M059J (cell line): Measurements from ENCODE around the gene POLR2L. TPM values are rescaled to one million over a fixed set of nuclear protein-coding genes. Genes with fewer than 3 reads are reported as not detected.

Experiments
- DNase-seq: peaks from one replicate; pipeline ENCODE4 v3.0.0-alpha.2; 2012; ENCODE audit warnings: low read depth
- total RNA-seq: library from RNA; depleted of rRNA; stranded (reverse); fragments of >200 nt; shearing (Covaris generic); gene quantifications from 2 replicates; pipeline ENCODE4 v1.2.3, GENCODE V29; 2014

Gene POLR2L
- total RNA-seq, 1 experiment from 2014 or later: 147 TPM

DNA sequence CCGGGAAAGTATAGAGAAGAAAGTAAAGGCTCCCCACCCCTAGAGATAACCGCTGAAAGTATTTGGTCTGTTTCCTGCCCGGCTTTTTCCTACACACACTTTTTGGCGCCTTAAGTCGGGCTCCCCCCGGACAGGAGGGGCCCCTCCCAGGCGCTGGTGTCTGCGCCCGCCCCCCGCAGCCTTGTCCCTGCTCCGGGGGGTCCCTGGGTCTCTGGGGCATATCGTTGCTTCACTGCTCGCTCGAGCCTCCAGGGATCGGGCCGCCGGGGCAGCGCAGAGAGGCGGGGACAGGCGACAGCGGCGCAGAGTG lies 15.5 kb downstream of the POLR2L start:
- DNase-seq: no peak

DNA sequence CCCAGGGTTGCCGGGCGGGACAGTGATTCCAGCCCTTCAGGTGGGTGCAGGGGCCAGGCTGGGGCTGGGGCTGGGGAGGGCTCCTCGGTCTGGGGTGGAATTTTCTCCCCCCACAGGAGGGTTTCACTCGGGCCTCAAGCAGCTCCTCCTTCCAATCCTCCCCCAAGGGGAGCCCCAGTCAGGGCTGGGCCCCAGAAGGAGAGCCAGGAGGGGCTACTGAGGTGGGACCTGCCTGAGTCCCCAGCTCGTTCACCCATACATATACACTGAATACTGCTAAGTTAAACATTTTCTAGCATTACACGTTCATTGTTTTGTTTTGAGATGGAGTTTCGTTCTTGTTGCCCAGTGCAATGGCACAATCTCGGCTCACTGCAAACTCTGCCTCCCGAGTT lies 16.1 kb downstream of the POLR2L start:
- no peak for DNase-seq

DNA sequence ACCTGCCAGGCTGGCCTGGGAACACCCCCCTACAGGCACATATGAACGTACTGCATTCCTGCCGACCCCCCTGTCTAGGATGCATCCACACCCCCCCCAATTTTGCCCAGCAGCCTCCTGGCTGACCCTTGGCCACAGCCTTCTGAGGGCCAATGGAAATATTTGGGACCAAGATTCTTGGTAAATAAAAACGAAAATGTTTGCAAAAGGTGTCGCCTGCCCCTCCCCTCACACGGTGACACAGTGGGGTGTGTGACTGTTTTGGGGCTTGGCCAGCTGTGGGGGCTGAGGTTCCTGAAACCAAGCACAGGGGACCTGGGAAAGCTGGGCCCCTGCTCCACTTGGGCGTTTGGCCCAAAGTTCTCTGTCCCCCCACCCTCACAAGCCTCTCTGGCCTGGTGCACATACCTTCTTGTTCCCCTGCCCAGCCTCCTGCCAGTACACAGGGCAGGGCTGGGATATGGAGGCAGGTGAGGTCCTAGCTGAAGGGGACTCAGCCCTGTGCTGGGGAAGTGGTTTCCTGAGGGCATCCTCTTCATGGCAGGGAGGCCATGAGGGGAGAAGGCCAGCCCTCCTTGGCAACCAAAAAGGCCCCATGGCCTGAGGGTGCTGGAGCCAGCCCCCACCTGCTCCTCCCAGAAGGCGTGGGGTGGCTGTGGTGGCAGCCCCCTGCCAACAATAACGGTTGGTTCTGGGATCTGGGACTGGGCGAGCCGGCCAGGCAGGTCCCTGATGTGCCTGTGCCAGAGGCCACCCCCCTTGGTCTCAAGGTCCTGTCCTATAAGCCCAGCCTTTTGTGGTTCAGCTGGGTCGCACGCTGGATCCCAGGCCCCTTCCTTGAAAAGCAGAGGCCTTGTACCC lies 16.7 kb downstream of the POLR2L start:
- peak; percentile 9 for DNase-seq

DNA sequence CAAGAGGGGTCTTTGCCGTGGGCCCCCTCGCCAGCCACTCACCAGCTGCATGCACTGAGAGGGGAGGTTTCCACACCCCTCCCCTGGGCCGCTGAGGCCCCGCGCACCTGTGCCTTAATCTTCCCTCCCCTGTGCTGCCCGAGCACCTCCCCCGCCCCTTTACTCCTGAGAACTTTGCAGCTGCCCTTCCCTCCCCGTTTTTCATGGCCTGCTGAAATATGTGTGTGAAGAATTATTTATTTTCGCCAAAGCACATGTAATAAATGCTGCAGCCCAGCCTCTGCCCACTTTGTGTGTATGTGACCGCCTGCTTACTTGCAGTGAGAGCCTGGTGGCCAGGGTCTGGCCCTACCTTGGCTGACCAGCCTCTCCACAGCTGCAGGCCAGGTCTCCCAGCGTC lies 17.4 kb downstream of the POLR2L start:
- peak; percentile 4 for DNase-seq

DNA sequence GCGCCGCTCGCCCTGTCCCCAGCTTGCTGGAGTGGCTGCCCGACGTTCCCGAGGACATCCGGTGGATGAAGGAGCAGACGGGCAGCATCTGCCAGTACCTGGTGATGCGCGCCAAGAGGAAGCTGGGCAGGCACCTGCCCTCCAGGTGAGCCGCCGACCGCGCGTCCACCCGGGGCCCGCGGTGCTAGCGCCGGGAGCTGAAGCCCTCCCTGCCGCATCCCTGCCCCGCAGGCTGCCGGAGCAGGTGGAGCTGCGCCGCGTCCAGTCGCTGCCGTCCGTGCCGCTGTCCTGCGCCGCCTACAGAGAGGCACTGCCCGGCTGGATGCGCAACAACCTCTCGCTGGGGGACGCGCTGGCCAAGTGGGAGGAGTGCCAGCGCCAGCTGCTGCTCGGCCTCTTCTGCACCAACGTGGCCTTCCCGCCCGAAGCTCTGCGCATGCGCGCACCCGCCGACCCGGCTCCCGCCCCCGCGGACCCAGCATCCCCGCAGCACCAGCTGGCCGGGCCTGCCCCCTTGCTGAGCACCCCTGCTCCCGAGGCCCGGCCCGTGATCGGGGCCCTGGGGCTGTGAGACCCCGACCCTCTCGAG lies 17.9 kb downstream of the POLR2L start:
- no peak for DNase-seq

DNA sequence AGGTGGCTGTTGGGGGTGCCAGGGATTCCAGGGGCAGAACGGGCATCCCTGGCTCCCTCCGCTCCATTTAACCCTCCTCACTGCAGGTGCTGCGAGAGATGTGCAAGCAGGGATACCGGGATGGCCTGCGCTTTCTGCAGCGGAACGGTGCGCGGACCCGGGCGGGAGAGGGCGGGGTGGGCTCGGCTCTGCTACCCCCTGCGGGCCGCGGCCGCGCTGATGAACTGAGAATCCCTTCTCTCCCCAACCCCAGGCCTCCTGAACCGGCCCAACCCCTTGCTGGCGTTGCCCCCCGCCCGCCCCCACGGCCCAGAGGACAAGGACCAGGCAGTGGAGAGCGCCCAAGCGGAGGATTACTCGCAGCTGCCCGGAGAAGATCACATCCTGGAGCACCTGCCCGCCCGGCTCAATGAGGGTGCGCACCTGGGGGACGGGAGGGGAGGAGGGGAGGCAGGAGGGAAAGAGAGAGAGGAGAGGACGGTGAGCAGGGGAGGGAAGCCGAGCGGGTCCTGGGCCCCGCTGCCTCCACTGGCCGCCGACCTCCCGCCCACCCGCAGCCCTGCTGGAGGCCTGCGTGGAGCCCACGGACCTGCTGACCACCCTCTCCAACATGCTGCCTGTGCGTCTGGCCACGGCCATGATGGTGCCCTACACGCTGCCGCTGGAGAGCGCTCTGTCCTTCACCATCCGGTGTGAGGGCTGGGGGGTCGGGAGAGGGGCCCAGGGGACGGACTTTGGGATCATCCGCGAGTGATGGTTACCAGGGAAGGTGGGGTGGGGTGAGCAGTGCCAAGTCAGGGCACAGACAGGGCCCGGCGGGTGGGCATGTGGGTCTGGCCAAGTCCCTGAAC lies 18.7 kb downstream of the POLR2L start:
- no peak for DNase-seq

DNA sequence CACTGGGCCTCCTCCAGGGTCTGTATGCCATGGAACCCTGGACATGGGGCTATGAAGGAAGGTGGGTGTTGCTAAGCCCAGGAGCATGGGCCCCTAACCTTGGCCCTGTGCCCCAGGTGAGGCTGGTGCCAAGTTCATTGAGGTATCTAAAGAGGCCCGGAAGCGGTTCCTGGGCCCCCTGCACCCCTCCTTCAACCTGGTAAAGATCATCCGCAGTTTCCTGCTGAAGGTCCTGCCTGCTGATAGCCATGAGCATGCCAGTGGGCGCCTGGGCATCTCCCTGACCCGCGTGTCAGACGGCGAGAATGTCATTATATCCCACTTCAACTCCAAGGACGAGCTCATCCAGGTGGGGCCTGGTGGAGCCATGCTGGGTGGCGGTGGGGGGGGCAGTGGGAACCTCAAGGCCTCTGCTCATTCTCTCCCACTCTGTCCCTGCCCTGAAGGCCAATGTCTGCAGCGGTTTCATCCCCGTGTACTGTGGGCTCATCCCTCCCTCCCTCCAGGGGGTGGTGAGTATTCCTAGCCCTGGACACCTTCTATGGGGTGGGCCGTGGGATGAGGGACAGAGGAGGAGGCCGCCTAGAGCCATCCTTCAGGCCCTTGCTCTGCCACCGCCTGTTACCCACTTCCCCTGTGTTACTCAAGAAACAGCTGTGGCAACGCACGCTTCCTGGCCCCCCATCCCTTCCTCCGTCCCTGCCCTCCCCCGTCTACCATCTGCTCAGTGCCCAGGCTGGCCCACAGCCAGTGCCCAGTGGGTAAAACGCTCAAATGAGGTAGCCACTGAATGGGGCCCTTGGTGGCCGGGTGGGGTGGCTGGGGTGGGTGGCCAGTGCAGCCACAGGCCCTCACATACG lies 20.6 kb downstream of the POLR2L start:
- DNase-seq: no peak

DNA sequence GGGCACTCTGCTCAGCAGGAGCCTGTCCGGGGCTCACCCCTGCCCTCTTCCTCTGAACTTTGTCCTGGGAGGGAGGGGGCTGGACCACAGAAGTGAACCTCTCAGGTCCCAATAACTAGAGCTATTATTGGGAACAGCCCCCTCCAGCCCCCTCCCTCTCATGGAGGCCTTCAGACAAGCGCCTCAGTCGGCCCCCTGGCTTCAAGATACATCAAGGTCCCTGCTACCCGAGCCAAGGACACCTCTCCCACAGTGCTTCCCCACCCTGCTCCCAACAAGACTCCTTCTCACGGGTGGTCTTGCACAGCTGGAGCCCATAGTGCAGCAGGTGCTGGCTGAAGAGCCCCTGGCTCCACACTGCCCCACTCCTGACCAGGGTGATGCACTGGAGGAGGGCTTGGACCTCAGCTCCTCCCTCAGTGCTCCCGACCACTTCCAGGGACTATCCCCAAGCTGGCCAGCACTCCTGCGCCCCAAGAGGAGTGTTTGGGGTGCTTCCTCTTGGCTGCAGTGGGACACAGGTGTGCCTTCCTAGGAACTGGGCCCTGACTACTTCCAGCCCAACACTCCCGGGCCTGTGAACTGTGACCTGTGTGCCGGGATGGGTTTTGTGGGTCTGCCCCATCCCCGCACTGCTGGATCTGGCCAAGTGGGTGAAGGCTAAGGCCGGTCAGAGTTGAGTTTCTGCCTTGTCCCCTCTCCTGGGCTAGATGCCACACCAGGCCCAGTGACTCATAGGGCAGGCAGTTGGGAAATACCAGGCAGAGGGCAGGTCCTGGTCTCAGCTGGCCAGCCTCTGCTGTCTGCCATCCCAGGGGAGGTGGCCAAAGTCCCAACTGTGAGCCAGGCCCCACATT lies 21.4 kb downstream of the POLR2L start:
- DNase-seq: peak; percentile 93

DNA sequence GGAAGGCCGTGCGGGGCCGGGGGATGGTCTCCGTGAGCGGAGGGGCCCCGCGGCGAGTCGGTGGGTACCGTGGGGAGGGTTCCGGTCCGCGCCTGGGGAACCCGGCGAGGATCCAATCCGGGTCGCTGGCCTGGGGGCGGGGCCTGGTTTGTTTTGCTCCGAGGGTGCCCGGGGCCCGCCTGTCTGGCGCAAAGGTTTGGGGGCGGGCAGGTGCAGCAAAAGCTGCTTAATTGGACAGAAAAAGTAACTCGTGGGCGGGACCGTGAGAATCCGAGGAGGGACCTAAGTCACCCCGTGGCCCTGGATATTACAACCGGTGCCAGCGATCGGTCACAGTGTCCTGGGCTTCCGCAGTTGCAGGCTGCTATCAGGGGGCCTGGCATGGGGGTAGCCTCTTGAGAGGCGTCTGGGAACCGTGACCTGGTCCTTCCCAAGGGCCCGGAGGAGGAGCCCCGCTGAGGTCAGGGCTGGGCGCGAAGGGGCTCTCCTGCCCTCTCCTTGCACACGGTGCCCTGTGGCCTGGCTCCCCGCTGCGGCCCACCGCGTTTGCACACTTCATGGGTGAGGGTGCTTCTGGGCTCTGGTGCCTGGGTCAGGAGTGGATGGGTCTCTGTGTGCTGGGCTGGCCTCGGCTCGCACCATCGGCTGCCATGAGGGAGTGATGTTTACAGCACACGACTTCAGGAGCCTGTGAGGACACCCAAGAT lies 22.2 kb downstream of the POLR2L start:
- peak; percentile 93 for DNase-seq

DNA sequence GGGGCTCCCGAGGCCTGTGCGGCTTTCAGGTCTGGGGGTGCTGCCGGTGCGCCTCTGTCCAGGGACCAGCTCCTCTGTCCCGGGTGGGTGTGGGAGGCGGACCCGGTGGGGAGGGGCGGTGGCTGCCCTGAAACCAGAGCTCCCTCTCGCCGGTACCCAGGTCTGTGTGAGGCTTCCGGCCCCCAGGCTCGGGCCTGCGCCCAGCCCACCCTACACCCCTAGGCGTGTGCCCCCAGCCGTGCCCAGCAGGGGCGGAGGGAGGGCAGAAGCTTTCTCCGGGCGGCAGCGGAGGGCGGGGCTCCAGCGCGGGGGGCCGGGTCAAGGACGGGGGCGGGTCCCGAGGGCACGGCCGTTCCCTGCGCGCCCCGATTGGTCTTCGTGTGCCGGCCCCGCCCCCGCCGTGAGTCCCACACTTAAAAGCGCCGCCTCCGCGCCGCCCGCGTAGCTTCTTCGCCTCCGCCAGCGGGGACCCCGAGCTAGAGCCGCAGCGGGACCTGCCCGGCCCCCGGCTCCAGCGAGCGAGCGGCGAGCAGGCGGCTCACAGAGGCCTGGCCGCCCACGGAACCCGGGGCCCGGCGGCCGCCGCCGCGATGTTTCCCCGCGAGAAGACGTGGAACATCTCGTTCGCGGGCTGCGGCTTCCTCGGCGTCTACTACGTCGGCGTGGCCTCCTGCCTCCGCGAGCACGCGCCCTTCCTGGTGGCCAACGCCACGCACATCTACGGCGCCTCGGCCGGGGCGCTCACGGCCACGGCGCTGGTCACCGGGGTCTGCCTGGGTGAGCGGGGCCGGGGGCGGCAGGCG lies 23.0 kb downstream of the POLR2L start:
- DNase-seq: peak; percentile 83

DNA sequence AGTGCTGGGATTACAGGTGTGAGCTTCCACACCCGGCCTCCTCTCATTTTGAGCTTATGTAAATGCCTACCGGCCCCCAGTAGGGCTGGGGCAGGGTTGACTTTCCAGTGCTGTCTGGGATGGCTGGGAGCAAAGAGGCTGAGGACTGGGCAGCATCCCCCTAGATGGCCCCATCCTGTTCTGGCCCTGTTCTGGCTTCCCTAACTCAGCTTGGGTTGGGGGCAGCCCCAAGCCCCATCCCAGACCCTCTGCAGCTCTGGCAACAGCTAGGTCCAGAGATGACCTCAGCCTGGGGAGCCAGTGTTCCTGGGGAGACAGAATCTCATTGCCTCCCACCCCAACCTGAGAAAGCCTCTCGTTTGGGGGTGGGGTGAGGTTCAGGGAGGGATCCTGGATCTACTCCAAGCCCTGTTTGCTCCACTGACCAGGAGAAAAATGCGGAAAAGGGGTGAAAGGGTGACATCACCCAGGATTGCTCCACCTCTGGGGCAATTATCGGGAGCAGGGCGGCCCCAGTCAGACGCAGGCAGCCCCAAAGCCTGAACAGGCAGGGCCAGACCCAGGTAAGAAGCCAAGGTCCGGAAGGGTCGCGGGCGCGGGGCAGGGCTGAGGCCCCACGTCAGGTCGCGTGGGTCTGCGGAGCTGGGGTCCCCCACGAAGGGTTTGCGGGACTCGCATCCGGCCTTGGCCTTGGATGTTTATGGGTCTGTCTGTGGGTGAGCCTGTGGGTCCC lies 23.8 kb downstream of the POLR2L start, which contains the start of gene PNPLA2:
Gene PNPLA2, plus strand, starts transcription at position 519 of the 733 bp plus-strand sequence. CDS start 805 bp downstream, outside the sequence.
- peak; percentile 60 for DNase-seq

DNA sequence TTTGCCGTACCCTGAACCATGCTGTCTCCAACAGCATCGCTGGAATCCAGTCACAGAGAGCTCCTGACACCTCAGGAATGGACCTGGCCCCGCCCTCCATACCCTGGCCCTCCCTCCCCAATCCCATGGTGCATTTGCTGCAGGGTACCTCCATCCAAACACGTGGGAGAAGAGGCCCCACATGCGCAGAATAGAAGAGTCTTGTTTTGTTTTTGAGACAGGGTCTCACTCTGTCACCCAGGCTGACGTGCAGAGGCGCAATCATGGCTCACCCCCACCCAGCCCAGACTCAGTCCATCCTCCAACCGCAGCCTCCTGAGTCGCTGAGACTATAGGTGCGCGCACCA lies 25.9 kb downstream of the POLR2L start:
- DNase-seq: no peak

DNA sequence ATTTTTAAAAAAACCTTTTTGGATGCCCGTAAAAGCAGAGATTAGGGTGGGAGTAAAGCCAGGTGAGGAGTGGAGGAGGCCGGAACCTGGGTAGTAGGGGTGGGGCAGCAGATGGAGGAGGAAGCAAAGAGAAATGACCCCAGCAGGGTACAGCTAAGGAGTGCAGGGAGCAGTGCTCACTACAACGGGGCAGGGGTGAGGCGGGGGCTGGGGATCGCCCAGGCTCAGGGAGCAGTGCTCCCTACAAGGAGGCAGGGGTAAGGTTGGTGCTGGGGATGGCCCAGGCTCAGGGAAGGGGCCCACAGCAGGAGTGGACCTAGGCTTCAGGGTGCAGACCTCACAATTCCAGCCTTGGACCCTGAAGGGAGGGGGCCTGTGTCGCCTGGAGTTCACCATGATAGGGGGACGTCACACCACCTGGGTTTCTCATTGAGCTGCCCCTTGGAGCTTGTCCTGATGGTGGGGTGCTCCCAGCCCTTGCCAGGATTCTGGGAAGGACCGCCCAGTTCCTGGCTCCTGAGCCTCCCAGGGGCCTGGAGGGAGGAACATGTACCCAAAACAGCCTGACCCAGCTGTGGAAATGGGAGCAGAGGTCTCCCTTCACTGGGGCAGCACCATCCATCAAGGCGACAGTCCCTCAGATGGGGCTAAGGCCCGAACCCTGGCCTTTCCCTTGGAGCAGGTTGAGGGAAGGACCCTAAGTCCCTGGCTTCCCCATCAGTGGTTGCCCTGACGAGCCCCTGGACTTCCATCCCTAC lies 26.5 kb downstream of the POLR2L start:
- no peak for DNase-seq

DNA sequence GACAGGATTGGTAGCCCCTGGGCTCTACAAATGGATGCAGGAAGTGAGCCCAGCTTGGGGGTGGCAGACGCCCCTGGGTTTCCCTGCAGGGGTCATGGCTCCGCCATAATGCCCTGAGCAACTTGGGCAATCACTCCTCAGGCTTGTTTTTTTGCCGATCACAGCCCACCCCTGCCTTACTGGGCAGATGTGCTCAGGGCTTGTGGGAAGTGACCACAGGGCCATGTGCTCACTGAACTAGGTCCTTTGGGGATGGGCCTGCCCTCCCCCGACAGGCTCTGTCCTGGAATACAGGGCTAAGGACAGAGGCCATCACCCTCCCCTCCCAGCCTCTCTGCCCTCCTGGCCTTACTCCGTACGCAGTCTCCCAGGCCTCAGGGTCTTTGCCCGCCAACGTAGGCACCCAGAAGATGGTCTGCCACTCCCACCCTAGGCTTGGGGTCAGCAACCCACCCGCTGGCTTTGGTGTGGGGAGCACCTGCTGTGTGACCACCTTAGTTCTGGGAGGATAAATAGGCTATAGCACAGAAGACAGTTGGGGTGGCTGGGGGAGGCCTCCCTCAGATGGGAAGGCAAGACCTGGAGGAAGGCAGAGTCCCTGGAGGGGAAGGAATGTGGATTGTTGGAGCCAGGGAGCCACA lies 28.8 kb downstream of the POLR2L start:
- DNase-seq: no peak

DNA sequence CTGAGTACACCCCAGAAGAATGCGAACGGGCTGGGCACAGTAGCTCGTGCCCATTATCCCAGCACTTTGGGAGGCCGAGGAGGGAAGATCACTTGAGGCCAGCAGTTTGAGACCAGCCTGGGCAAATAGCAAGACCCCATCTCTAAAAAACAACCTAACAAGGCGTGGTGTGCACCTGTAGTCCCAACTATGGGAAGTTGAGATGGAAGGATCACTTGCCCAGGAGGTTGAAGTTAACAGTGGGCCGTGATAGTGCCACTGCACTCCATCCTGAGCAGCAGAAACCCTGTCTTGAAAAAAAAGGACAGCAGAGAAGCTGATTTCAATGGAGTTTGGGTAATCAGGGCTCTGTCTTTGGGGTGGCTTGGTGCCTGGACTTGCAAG lies 29.3 kb downstream of the POLR2L start:
- no peak for DNase-seq

DNA sequence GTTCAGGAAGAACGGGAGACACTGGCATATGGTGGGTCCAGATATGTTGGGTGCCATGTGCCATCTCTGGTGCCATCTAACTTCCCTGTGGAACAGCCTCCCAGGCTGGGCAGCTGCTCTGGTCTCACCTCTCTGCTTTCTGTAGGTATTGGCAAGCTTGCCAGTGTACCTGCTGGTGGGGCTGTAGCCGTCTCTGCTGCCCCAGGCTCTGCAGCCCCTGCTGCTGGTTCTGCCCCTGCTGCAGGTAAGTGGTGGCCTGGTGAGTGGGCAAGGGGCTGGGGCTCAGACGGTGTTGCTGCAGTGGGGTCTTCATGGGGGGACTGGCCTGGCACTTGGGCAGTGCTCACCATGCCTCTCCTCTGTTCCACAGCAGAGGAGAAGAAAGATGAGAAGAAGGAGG lies 29.9 kb downstream of the POLR2L start:
- no peak for DNase-seq
